SU-DHL-6 (cell line): ENCODE measurements around the gene TOX2.

Source experiments
- H2AFZ ChIP-seq: fragments of 200-600 bp; sonication (generic); 2 replicates; pipeline ENCODE4 v1.6.1; 2014; ENCODE audit warnings: low read depth, mild to moderate bottlenecking, moderate library complexity, mixed read lengths, antibody characterized with exemption, low read length; ENCODE audit not compliant: severe bottlenecking
- H3F3A ChIP-seq: fragments of 200-600 bp; shearing (Covaris generic); 2 replicates; pipeline ENCODE4 v1.6.0; 2016; ENCODE audit warnings: antibody characterized with exemption, mild to moderate bottlenecking; ENCODE audit not compliant: insufficient read depth
- H3K27ac ChIP-seq: fragments of 200-600 bp; sonication (generic); 2 replicates; pipeline ENCODE4 v1.5.1; 2016; ENCODE audit warnings: low read depth, mild to moderate bottlenecking, low read length, moderate library complexity, mixed read lengths
- H3K27me3 ChIP-seq: fragments of 200-600 bp; sonication (generic), shearing (Covaris generic); 2 replicates; pipeline ENCODE4 v1.6.0; 2014; ENCODE audit warnings: mild to moderate bottlenecking, low read length
- H3K36me3 ChIP-seq: fragments of 200-600 bp; sonication (generic); 2 replicates; pipeline ENCODE4 v1.6.1; 2014; ENCODE audit warnings: mild to moderate bottlenecking, low read length, mixed read lengths
- H3K4me2 ChIP-seq: fragments of 300-600, 200-600 bp; shearing (Covaris generic), sonication (generic); 2 replicates; pipeline ENCODE4 v1.6.0; 2014; ENCODE audit warnings: low read length, low read depth, mild to moderate bottlenecking; ENCODE audit not compliant: poor library complexity, severe bottlenecking
- H3K4me3 ChIP-seq: fragments of 200-600 bp; sonication (generic); 2 replicates; pipeline ENCODE4 v1.5.1; 2014; ENCODE audit warnings: antibody characterized with exemption, low read length, mild to moderate bottlenecking, mixed read lengths; ENCODE audit not compliant: insufficient read depth, poor library complexity, severe bottlenecking
- H3K79me2 ChIP-seq: fragments of 200-600 bp; sonication (generic); 2 replicates; pipeline ENCODE4 v1.6.1; 2014; ENCODE audit warnings: mild to moderate bottlenecking, low read length, moderate library complexity; ENCODE audit not compliant: insufficient read depth
- H3K9ac ChIP-seq: fragments of 200-600 bp; sonication (generic); 2 replicates; pipeline ENCODE4 v1.7.0; 2014; ENCODE audit warnings: mild to moderate bottlenecking, low read length
- H3K9me2 ChIP-seq: fragments of 200-600 bp; sonication (generic); replicated peaks from 2 replicates; pipeline ENCODE4 v1.6.1; 2014; ENCODE audit warnings: low read length; ENCODE audit not compliant: insufficient read depth
- H3K9me3 ChIP-seq: fragments of 200-600 bp; sonication (generic); 2 replicates; pipeline ENCODE4 v1.6.1; 2014; ENCODE audit warnings: low read length, mixed read lengths; ENCODE audit not compliant: insufficient read depth
- H4K20me1 ChIP-seq: fragments of 200-600 bp; sonication (generic); 2 replicates; pipeline ENCODE4 v1.6.1; 2014; ENCODE audit warnings: low read depth, mild to moderate bottlenecking, antibody characterized with exemption, low read length, moderate library complexity, mixed read lengths
- CTCF ChIP-seq: fragments of 200-600 bp; sonication (generic); IDR thresholded peaks from one replicate; pipeline ENCODE4 v1.5.1; 2017; ENCODE audit warnings: antibody characterized with exemption, mild to moderate bottlenecking, low read length, moderate library complexity; ENCODE audit not compliant: insufficient read depth, poor library complexity, severe bottlenecking
- EZH2phosphoT487 ChIP-seq: fragments of 200-600 bp; sonication (generic), shearing (Covaris generic); conservative IDR thresholded peaks from 2 replicates; pipeline ENCODE4 v1.6.1; 2018; ENCODE audit warnings: mild to moderate bottlenecking, antibody characterized with exemption, low read length, moderate library complexity, mixed read lengths

TOX2 gene

GRCh38 chr20:44112889-44113617 is 198.4 kb downstream of the TOX2 start:
- no peaks in the 10 kb centered on the region for H3K27me3 ChIP-seq
- H3F3A ChIP-seq = no peaks in the 10 kb centered on the region
- H4K20me1 ChIP-seq = no peaks in the 10 kb centered on the region
- H3K4me2 ChIP-seq = no peak overlapping the region
- TF ChIP-seq EZH2phosphoT487 = no peak
- no peak for TF ChIP-seq CTCF
- no peaks in the 10 kb centered on the region for H3K9me3 ChIP-seq
- H3K9me2 ChIP-seq = no peaks in the 10 kb centered on the region
- no peaks in the 10 kb centered on the region for H3K36me3 ChIP-seq
- H3K9ac ChIP-seq = no peak overlapping the region
- H3K4me3 ChIP-seq = no peak overlapping the region
- H2AFZ ChIP-seq = no peak overlapping the region
- H3K79me2 ChIP-seq = no peaks in the 10 kb centered on the region
- no peak overlapping the region for H3K27ac ChIP-seq

- Histone ChIP-seq H3K27me3 (no peaks in the 10 kb centered on the region), H4K20me1 (no peaks in the 10 kb centered on the region), H2AFZ (no peak overlapping the region), H3F3A (no peaks in the 10 kb centered on the region), H3K9me2 (no peaks in the 10 kb centered on the region), H3K79me2 (no peaks in the 10 kb centered on the region), H3K9ac (no peak overlapping the region), H3K36me3 (no peaks in the 10 kb centered on the region), H3K9me3 (no peaks in the 10 kb centered on the region), H3K27ac (no peak overlapping the region), H3K4me3 (no peak overlapping the region), H3K4me2 (no peak overlapping the region)
- TF ChIP-seq CTCF (no peak), EZH2phosphoT487 (no peak)
Observed at GRCh38 chr20:44113618-44114376, 199.1 kb downstream of the TOX2 start.

GRCh38 chr20:44115181-44115580 is 200.5 kb downstream of the TOX2 start:
- Histone ChIP-seq H3K36me3 (no peaks in the 10 kb centered on the region), H3K27me3 (no peaks in the 10 kb centered on the region), H3K79me2 (no peaks in the 10 kb centered on the region), H2AFZ (no peak overlapping the region), H3F3A (no peaks in the 10 kb centered on the region), H3K4me3 (no peak overlapping the region), H3K9me3 (no peaks in the 10 kb centered on the region), H3K9ac (no peak overlapping the region), H3K4me2 (no peak overlapping the region), H3K27ac (no peak overlapping the region), H3K9me2 (no peaks in the 10 kb centered on the region), H4K20me1 (no peaks in the 10 kb centered on the region)
- TF ChIP-seq CTCF (no peak), EZH2phosphoT487 (no peak)
